Activated naive CD4-positive, alpha-beta T cell treated with anti-CD3 and anti-CD28 coated beads, Interleukin-2, amount 10 ng/mL, durations not matched to agents 7 days and 5 days (primary cell): ENCODE data around the gene SHROOM3.

Experiments used
- CTCF ChIA-PET: fragments of 350-600 bp; sonication (Branson Sonifier 250); formaldehyde crosslinking; loops from one replicate; lab custom pipeline; 2021; ENCODE audit warnings: antibody characterized with exemption; lab: Charles Lee
- DNase-seq: peaks from one replicate; pipeline ENCODE4 v3.0.0-alpha.2; 2020
- H3K27ac Mint-ChIP-seq: one replicate; pipeline ENCODE4 v1.8.0; 2021; ENCODE audit warnings: mild to moderate bottlenecking, moderate library complexity, mixed read lengths
- H3K27me3 Mint-ChIP-seq: one replicate; pipeline ENCODE4 v1.8.0; 2021; ENCODE audit warnings: mild to moderate bottlenecking, mixed read lengths
- H3K36me3 Mint-ChIP-seq: one replicate; pipeline ENCODE4 v1.8.0; 2021; ENCODE audit warnings: mixed read lengths
- H3K4me1 Mint-ChIP-seq: one replicate; pipeline ENCODE4 v1.8.0; 2021; ENCODE audit warnings: mixed read lengths
- H3K4me3 Mint-ChIP-seq: one replicate; pipeline ENCODE4 v1.8.0; 2021; ENCODE audit warnings: mild to moderate bottlenecking, moderate library complexity, mixed read lengths
- H3K9me3 Mint-ChIP-seq: one replicate; pipeline ENCODE4 v1.8.0; 2021; ENCODE audit warnings: mixed read lengths

SHROOM3 gene

DNA sequence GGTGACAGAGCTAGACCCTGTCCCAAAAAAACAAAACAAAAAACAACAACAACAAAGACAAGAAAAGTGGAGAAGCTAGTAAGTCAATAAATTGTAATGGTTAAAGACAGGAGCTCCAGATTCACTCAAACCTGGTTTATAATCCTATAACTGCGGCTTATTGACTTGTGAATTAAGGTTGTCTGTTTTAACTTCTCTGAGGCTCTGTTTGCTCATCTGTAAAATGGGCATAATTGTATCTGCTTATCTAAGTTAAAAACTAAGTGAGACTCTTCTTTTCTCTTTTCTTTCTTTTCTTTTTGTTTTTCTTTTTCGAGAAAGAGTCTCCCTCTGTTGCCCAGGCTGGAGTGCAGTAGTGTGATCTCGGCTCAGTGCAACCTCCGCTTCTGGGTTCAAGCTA is 378.0 kb downstream of the SHROOM3 start:
- H3K9me3 Mint-ChIP-seq: peaks cover 2% of the 10 kb centered on the region
- H3K4me3 Mint-ChIP-seq: no peak overlapping the region
- no peaks in the 10 kb centered on the region for H3K4me1 Mint-ChIP-seq
- DNase-seq: no peak
- CTCF ChIA-PET: no interaction called here
- no peaks in the 10 kb centered on the region for H3K36me3 Mint-ChIP-seq
- no peak overlapping the region for H3K27ac Mint-ChIP-seq
- H3K27me3 Mint-ChIP-seq: peaks cover 25% of the 10 kb centered on the region

GRCh38 chr4:76821641-76822040 is 386.6 kb downstream of the SHROOM3 start:
- H3K27ac Mint-ChIP-seq: no peak overlapping the region
- DNase-seq: no peak
- H3K9me3 Mint-ChIP-seq: no peaks in the 10 kb centered on the region
- H3K4me1 Mint-ChIP-seq: no peaks in the 10 kb centered on the region
- CTCF ChIA-PET: no interaction called here
- peaks cover 15% of the 10 kb centered on the region for H3K27me3 Mint-ChIP-seq
- no peak overlapping the region for H3K4me3 Mint-ChIP-seq
- H3K36me3 Mint-ChIP-seq: no peaks in the 10 kb centered on the region

- H3K9me3 Mint-ChIP-seq: no peaks in the 10 kb centered on the region
- no peak for DNase-seq
- peaks cover 8% of the 10 kb centered on the region for H3K27me3 Mint-ChIP-seq
- H3K27ac Mint-ChIP-seq: no peak overlapping the region
- no peak overlapping the region for H3K4me3 Mint-ChIP-seq
- no peaks in the 10 kb centered on the region for H3K4me1 Mint-ChIP-seq
- CTCF ChIA-PET: no interaction called here
- no peaks in the 10 kb centered on the region for H3K36me3 Mint-ChIP-seq
These were observed 387.3 kb downstream of the SHROOM3 start for GRCh38 chr4:76822303-76822702.

DNA sequence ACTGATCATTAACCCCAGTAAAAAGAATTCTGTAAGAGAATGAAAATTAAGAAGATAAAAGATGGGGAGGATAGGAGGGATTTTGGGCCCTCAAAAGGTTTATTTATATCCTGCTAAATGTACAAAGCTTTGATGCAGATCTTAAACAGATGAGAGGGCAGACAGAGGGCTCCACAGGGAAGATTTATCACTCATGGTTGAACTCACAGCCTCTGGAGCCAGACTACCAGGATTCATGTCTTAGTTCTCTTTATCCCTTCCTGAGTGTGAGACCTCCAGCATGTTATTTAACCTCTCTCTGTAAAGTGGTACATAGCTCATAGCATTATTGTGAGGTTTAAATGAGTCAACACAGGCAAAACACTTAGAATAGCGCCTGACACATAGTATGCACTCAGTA is 388.5 kb downstream of the SHROOM3 start:
- Mint-ChIP-seq H3K27ac (no peak overlapping the region), H3K4me3 (no peak overlapping the region), H3K36me3 (no peaks in the 10 kb centered on the region), H3K9me3 (no peaks in the 10 kb centered on the region), H3K4me1 (no peaks in the 10 kb centered on the region), H3K27me3 (peaks cover 7% of the 10 kb centered on the region)
- no peak for DNase-seq
- CTCF ChIA-PET: no interaction called here

DNA sequence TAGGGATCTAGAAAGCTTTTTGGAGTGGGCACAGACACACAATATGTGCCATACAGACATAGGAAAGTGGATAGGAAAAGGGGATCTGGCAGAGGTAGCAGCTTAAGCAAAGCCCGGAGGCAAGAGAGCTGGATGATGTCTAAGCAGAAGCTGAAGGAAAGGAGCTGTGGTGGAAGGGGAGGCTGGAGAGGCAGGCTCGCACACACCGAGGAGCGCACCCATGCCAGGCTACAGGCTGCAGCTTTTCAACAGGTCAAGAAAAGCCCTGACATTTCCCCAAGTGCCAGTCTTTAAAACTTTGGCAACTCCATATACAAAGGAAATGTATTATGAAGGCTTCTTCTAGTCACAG is 395.6 kb downstream of the SHROOM3 start:
- H3K27ac Mint-ChIP-seq: no peak overlapping the region
- no peaks in the 10 kb centered on the region for H3K9me3 Mint-ChIP-seq
- H3K36me3 Mint-ChIP-seq: no peaks in the 10 kb centered on the region
- H3K27me3 Mint-ChIP-seq: no peaks in the 10 kb centered on the region
- CTCF ChIA-PET: no interaction called here
- no peak overlapping the region for H3K4me3 Mint-ChIP-seq
- no peak for DNase-seq
- no peaks in the 10 kb centered on the region for H3K4me1 Mint-ChIP-seq

GRCh38 chr4:76830964-76831703 is 396.1 kb downstream of the SHROOM3 start:
- DNase-seq: no peak
- CTCF ChIA-PET: no interaction called here
- Mint-ChIP-seq H3K36me3 (no peaks in the 10 kb centered on the region), H3K9me3 (no peaks in the 10 kb centered on the region), H3K4me3 (no peak overlapping the region), H3K4me1 (no peaks in the 10 kb centered on the region), H3K27ac (no peak overlapping the region), H3K27me3 (no peaks in the 10 kb centered on the region)

DNA sequence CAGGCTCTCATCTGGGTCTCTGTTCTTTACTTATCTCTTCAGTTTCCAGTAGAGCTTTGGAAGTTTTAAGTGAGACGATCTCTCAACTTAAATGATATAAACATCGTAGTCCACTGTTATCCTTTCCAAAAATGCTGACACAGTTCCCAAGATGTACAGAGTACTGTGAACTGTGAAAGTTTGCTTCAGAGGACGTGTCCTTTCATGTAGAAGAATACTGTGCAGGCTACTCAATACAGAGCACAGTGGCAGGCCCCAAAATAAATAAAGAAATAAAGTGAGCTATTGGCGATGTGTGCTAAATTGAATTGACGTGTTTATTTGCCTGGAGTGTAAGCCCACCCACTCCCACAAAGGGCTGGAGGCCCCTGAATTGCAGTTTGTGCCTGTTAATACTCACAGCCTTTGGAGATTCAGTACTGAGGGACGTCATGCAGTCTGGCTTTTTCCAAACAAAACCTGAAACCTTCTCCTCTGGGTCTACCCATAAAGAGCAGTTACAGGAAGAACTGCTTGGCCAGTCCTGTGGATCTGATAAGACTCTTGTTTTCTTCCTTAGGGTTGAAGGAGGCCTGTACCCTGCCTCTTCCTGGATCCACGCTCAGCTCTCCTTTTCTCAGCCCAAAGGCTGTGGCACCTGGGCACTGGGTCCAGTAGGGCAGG is 396.8 kb downstream of the SHROOM3 start:
- no peak for DNase-seq
- CTCF ChIA-PET: no interaction called here
- no peaks in the 10 kb centered on the region for H3K36me3 Mint-ChIP-seq

More for the DNA sequence above, 396.8 kb downstream of the SHROOM3 start:
- Mint-ChIP-seq H3K27me3 (peaks cover 3% of the 10 kb centered on the region), H3K9me3 (no peaks in the 10 kb centered on the region), H3K4me1 (no peaks in the 10 kb centered on the region), H3K27ac (no peak overlapping the region), H3K4me3 (no peak overlapping the region)
